ENCODE data around the gene KIF26B.

KIF26B gene

GRCh38 chr1:245656189-245656717 lies 501.5 kb downstream of the KIF26B start:
- Histone ChIP-seq H4K20me1 (ENCODE audit: insufficient read depth, low read length) (no peaks in the 10 kb centered on the region), H3K79me2 (ENCODE audit: low read length) (0 out of 2 replicates have a peak, but pooled peaks cover 4% of the 10 kb centered on the region), H3K4me3 (ENCODE audit: low read length) (no peak overlapping the region), H2AFZ (ENCODE audit: low read depth, low read length) (no peak overlapping the region), H3K27ac (ENCODE audit: low read length) (no peak overlapping the region), H3K27me3 (ENCODE audit: low read depth, low read length) (no peaks in the 10 kb centered on the region), H3K9me3 (ENCODE audit: insufficient read depth, low read length) (no peaks in the 10 kb centered on the region), H3K4me1 (ENCODE audit: low read length) (peaks cover 19% of the 10 kb centered on the region), H3K9ac (ENCODE audit: low read length) (no peak overlapping the region), H3K4me2 (ENCODE audit: low read length) (peak overlapping the region; percentile 32), H3K36me3 (replicated peaks; ENCODE audit: low read depth, low read length) (peaks cover 2% of the 10 kb centered on the region)
- TF ChIP-seq CTCF (IDR thresholded peaks at IDR 0.05; ENCODE audit: low read depth, low read length) (no peak), EZH2phosphoT487 (IDR thresholded peaks at IDR 0.05; ENCODE audit: low read depth) (no peak)

- H4K20me1 ChIP-seq (ENCODE audit: insufficient read depth, low read length) = no peaks in the 10 kb centered on the region
- peaks cover 19% of the 10 kb centered on the region for H3K4me1 ChIP-seq (ENCODE audit: low read length)
- no peak overlapping the region for H2AFZ ChIP-seq (ENCODE audit: low read depth, low read length)
- no peaks in the 10 kb centered on the region for H3K27me3 ChIP-seq (ENCODE audit: low read depth, low read length)
- H3K36me3 ChIP-seq (replicated peaks; ENCODE audit: low read depth, low read length) = no peaks in the 10 kb centered on the region
- no peak overlapping the region for H3K27ac ChIP-seq (ENCODE audit: low read length)
- H3K4me2 ChIP-seq (ENCODE audit: low read length) = peak overlapping the region; percentile 39
- TF ChIP-seq EZH2phosphoT487 (IDR thresholded peaks at IDR 0.05; ENCODE audit: low read depth) (no peak), CTCF (IDR thresholded peaks at IDR 0.05; ENCODE audit: low read depth, low read length) (no peak)
- no peaks in the 10 kb centered on the region for H3K9me3 ChIP-seq (ENCODE audit: insufficient read depth, low read length)
- H3K9ac ChIP-seq (ENCODE audit: low read length) = no peak overlapping the region; the same call in 1 of the 2 replicates
- H3K79me2 ChIP-seq (ENCODE audit: low read length) = 0 out of 2 replicates have a peak, but pooled peaks cover 4% of the 10 kb centered on the region
- peak overlapping the region; percentile 8; the same call in 1 of the 2 replicates for H3K4me3 ChIP-seq (ENCODE audit: low read length)
Measured at GRCh38 chr1:245657371-245657770, 502.6 kb downstream of the KIF26B start.

- no peak overlapping the region for H2AFZ ChIP-seq (ENCODE audit: low read depth, low read length)
- no peaks in the 10 kb centered on the region for H3K4me1 ChIP-seq (ENCODE audit: low read length)
- no peak overlapping the region for H3K9ac ChIP-seq (ENCODE audit: low read length)
- no peaks in the 10 kb centered on the region for H3K79me2 ChIP-seq (ENCODE audit: low read length)
- no peak for TF ChIP-seq EZH2phosphoT487 (IDR thresholded peaks at IDR 0.05; ENCODE audit: low read depth)
- TF ChIP-seq CTCF (IDR thresholded peaks at IDR 0.05; ENCODE audit: low read depth, low read length) = no peak
- H3K36me3 ChIP-seq (replicated peaks; ENCODE audit: low read depth, low read length) = no peaks in the 10 kb centered on the region
- no peak overlapping the region for H3K4me3 ChIP-seq (ENCODE audit: low read length)
- H3K9me3 ChIP-seq (ENCODE audit: insufficient read depth, low read length) = no peaks in the 10 kb centered on the region
- H4K20me1 ChIP-seq (ENCODE audit: insufficient read depth, low read length) = no peaks in the 10 kb centered on the region
- H3K4me2 ChIP-seq (ENCODE audit: low read length) = no peak overlapping the region
- no peaks in the 10 kb centered on the region for H3K27me3 ChIP-seq (ENCODE audit: low read depth, low read length)
- no peak overlapping the region for H3K27ac ChIP-seq (ENCODE audit: low read length)
Measured at GRCh38 chr1:245663373-245663772, 508.6 kb downstream of the KIF26B start.

GRCh38 chr1:245663841-245664240 lies 509.1 kb downstream of the KIF26B start:
- Histone ChIP-seq H3K36me3 (replicated peaks; ENCODE audit: low read depth, low read length) (no peaks in the 10 kb centered on the region), H3K4me1 (ENCODE audit: low read length) (no peaks in the 10 kb centered on the region), H4K20me1 (ENCODE audit: insufficient read depth, low read length) (no peaks in the 10 kb centered on the region), H3K4me2 (ENCODE audit: low read length) (no peak overlapping the region), H2AFZ (ENCODE audit: low read depth, low read length) (no peak overlapping the region), H3K79me2 (ENCODE audit: low read length) (no peaks in the 10 kb centered on the region), H3K4me3 (ENCODE audit: low read length) (no peak overlapping the region), H3K9me3 (ENCODE audit: insufficient read depth, low read length) (no peaks in the 10 kb centered on the region), H3K27ac (ENCODE audit: low read length) (no peak overlapping the region), H3K27me3 (ENCODE audit: low read depth, low read length) (no peaks in the 10 kb centered on the region), H3K9ac (ENCODE audit: low read length) (no peak overlapping the region)
- TF ChIP-seq CTCF (IDR thresholded peaks at IDR 0.05; ENCODE audit: low read depth, low read length) (no peak), EZH2phosphoT487 (IDR thresholded peaks at IDR 0.05; ENCODE audit: low read depth) (no peak)

Data from OCI-LY3 (cell line).